Endodermal cell (in vitro differentiated cells): ENCODE results near the gene HAGH. TPM values are rescaled to one million over a fixed set of nuclear protein-coding genes. Genes with fewer than 3 reads are reported as not detected.

Experiments used
- DNase-seq: peaks from one replicate; pipeline ENCODE4 v3.0.0-alpha.2; 2017
- H3K27ac ChIP-seq: 2 replicates; pipeline ENCODE4 v1.5.1; 2013; ENCODE audit warnings: mild to moderate bottlenecking, low read depth, low read length, moderate library complexity
- H3K27me3 ChIP-seq: 2 replicates; pipeline ENCODE4 v1.6.1; 2013; ENCODE audit warnings: mild to moderate bottlenecking, low read length, moderate library complexity; ENCODE audit not compliant: insufficient read depth, control insufficient read depth, poor library complexity, severe bottlenecking
- H3K36me3 ChIP-seq: 2 replicates; pipeline ENCODE4 v1.7.0; 2013; ENCODE audit warnings: mild to moderate bottlenecking, low read length, moderate library complexity; ENCODE audit not compliant: control insufficient read depth, insufficient read depth
- H3K4me1 ChIP-seq: one replicate; pipeline ENCODE4 v1.7.0; 2013; ENCODE audit warnings: low read length; ENCODE audit not compliant: control insufficient read depth, insufficient read depth
- H3K4me3 ChIP-seq: 2 replicates; pipeline ENCODE4 v1.5.1; 2013; ENCODE audit warnings: mild to moderate bottlenecking, low read length, moderate library complexity
- H3K9ac ChIP-seq: 2 replicates; pipeline ENCODE4 v1.6.1; 2013; ENCODE audit warnings: mild to moderate bottlenecking, low read length, moderate library complexity; ENCODE audit not compliant: poor library complexity, severe bottlenecking; ENCODE audit errors: extremely low read depth
- H3K9me3 ChIP-seq: 2 replicates; pipeline ENCODE4 v1.6.1; 2013; ENCODE audit warnings: mild to moderate bottlenecking, low read length, moderate library complexity; ENCODE audit not compliant: control insufficient read depth
- H3K27ac Mint-ChIP-seq: 2 replicates; pipeline ENCODE4 v1.8.0; 2020; ENCODE audit warnings: mixed read lengths
- H3K27me3 Mint-ChIP-seq: 2 replicates; pipeline ENCODE4 v1.8.0; 2021; ENCODE audit warnings: mild to moderate bottlenecking, mixed read lengths; ENCODE audit not compliant: insufficient read depth
- H3K36me3 Mint-ChIP-seq: 2 replicates; pipeline ENCODE4 v1.8.0; 2020; ENCODE audit warnings: low read depth, mixed read lengths
- H3K4me1 Mint-ChIP-seq: 2 replicates; pipeline ENCODE4 v1.8.0; 2020; ENCODE audit warnings: mixed read lengths
- H3K4me3 Mint-ChIP-seq: 2 replicates; pipeline ENCODE4 v1.8.0; 2020; ENCODE audit warnings: mild to moderate bottlenecking, moderate library complexity, mixed read lengths
- H3K9me3 Mint-ChIP-seq: 2 replicates; pipeline ENCODE4 v1.8.0; 2020; ENCODE audit warnings: mild to moderate bottlenecking, mixed read lengths
- WGBS, 2 experiments: methylation state at CpG; one replicate each; pipeline versions ENCODE4 v1.1.5 to v1.1.7; 2013; ENCODE audit warnings: missing lambda C conversion rate in 2 of 2, mixed read lengths in 1 of 2; ENCODE audit not compliant: insufficient coverage in 1 of 2, insufficient read length in 1 of 2; 5-methylcytosine and 5-hydroxymethylcytosine counted together
- total RNA-seq, 2 donors: library from RNA; stranded (reverse); fragmentation: NEBNext Ultra II Directional in 1 of 2; extraction: Animal tissue kit (Norgen Biotek cat#: 25700) in 1 of 2; gene quantifications; 2 replicates in 1 of 2; 3 replicates in 1 of 2; pipeline ENCODE4 v1.2.1, GENCODE V29; 2021
- TF ChIP-seq, protein P1 (sequence below): fragments of 200-600 bp; sonication (generic); conservative IDR thresholded peaks from 2 replicates; pipeline ENCODE4 v1.5.0; 2021; ENCODE audit warnings: antibody characterized with exemption, mild to moderate bottlenecking

HAGH gene
- total RNA-seq, 2 donors from 2014 or later = 47.8 to 52.9 TPM

DNA sequence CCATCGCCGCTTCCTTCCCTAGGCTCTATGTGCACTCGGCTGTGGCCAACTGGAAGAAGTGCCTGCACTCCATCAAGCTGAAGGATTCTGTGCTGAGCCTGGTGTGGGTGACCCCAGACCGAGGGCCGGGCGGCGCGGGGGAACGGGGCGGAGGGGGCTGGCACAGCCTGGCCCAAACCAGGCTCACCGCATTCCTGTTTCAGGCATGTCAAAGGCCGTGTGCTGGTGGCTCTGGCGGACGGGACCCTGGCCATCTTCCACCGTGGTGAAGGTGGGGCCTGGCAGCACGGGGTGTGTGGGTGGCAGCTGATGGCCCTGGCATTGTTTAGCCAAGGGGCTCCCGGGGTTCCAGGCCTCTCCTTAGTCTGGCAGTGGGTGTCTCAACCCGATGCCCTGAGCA is 59.9 kb downstream of the HAGH start:
- Histone ChIP-seq H3K27me3 (no peaks in the 10 kb centered on the region), H3K4me3 (no peak overlapping the region), H3K9ac (no peak overlapping the region), H3K4me1 (no peaks in the 10 kb centered on the region), H3K9me3 (no peaks in the 10 kb centered on the region), H3K27ac (no peak overlapping the region), H3K36me3 (peaks cover 23% of the 10 kb centered on the region)
- peaks cover 16% of the 10 kb centered on the region for H3K36me3 Mint-ChIP-seq
- TF ChIP-seq, protein P1, sequence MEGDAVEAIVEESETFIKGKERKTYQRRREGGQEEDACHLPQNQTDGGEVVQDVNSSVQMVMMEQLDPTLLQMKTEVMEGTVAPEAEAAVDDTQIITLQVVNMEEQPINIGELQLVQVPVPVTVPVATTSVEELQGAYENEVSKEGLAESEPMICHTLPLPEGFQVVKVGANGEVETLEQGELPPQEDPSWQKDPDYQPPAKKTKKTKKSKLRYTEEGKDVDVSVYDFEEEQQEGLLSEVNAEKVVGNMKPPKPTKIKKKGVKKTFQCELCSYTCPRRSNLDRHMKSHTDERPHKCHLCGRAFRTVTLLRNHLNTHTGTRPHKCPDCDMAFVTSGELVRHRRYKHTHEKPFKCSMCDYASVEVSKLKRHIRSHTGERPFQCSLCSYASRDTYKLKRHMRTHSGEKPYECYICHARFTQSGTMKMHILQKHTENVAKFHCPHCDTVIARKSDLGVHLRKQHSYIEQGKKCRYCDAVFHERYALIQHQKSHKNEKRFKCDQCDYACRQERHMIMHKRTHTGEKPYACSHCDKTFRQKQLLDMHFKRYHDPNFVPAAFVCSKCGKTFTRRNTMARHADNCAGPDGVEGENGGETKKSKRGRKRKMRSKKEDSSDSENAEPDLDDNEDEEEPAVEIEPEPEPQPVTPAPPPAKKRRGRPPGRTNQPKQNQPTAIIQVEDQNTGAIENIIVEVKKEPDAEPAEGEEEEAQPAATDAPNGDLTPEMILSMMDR = no peak
- no peak overlapping the region for H3K4me3 Mint-ChIP-seq
- no peaks in the 10 kb centered on the region for H3K4me1 Mint-ChIP-seq
- 94 to 95% methylated on average over 10 to 18 of the region's 18 CpGs for WGBS, 2 experiments
- no peak overlapping the region for H3K27ac Mint-ChIP-seq
- no peaks in the 10 kb centered on the region for H3K27me3 Mint-ChIP-seq
- DNase-seq = no peak
- no peaks in the 10 kb centered on the region for H3K9me3 Mint-ChIP-seq

DNA sequence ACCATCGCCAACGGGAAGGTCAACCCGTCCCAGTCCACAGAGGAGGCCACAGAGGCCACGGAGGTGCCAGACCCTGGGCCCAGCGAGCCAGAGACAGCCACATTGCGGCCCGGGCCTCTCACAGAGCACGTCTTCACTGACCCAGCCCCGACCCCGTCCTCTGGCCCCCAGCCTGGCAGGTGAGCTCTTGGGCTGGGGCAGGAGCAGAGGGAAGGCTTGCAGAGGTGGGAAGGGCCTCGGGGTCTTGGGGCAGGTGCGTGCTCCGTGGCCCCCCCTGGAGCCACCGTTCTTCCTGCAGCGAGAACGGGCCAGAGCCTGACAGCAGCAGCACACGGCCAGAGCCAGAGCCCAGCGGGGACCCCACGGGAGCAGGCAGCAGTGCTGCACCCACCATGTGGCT is 60.4 kb downstream of the HAGH start:
- Mint-ChIP-seq H3K27ac (no peak overlapping the region), H3K27me3 (no peaks in the 10 kb centered on the region), H3K9me3 (no peaks in the 10 kb centered on the region), H3K4me1 (no peaks in the 10 kb centered on the region), H3K4me3 (no peak overlapping the region), H3K36me3 (peaks cover 17% of the 10 kb centered on the region)
- no peak overlapping the region for H3K9ac ChIP-seq
- H3K27me3 ChIP-seq = no peaks in the 10 kb centered on the region
- whole genome bisulfite sequencing, 2 experiments = 89 to 96% methylated on average over 9 to 19 of the region's 19 CpGs
- peaks cover 23% of the 10 kb centered on the region for H3K36me3 ChIP-seq
- H3K27ac ChIP-seq = no peak overlapping the region
- DNase-seq = no peak
- H3K4me1 ChIP-seq = no peaks in the 10 kb centered on the region
- TF ChIP-seq, protein P1 = no peak
- no peaks in the 10 kb centered on the region for H3K9me3 ChIP-seq
- H3K4me3 ChIP-seq = no peak overlapping the region

GRCh38 chr16:1765826-1766225 is 60.8 kb downstream of the HAGH start:
- H3K27me3 Mint-ChIP-seq = no peaks in the 10 kb centered on the region
- H3K27me3 ChIP-seq = no peaks in the 10 kb centered on the region

More at GRCh38 chr16:1765826-1766225, 60.8 kb downstream of the HAGH start:
- Histone ChIP-seq H3K36me3 (peaks cover 23% of the 10 kb centered on the region), H3K27ac (no peak overlapping the region), H3K4me3 (no peak overlapping the region), H3K9me3 (no peaks in the 10 kb centered on the region), H3K4me1 (no peaks in the 10 kb centered on the region), H3K9ac (no peak overlapping the region)
- H3K36me3 Mint-ChIP-seq = peaks cover 19% of the 10 kb centered on the region
- WGBS, 2 experiments = 92 to 97% methylated on average over 21 to 22 of the region's 22 CpGs
- no peak overlapping the region for H3K27ac Mint-ChIP-seq
- DNase-seq = no peak
- H3K9me3 Mint-ChIP-seq = no peaks in the 10 kb centered on the region
- H3K4me3 Mint-ChIP-seq = no peak overlapping the region
- no peaks in the 10 kb centered on the region for H3K4me1 Mint-ChIP-seq
- TF ChIP-seq, protein P1 = no peak
